ENCODE results near the gene ZNF492. TPM values are rescaled to one million over a fixed set of nuclear protein-coding genes. Genes with fewer than 3 reads are reported as not detected.

Gene ZNF492
- total and polyA plus RNA-seq, 9 of the 15 experiments (the other 6 are each of a cell fraction or from before 2014, with no cell fraction given), result 0.01 to 0.22 (median 0.08) TPM; not detected in 1

- Histone ChIP-seq H3K9me3 (replicated peaks; ENCODE audit: control insufficient read depth, insufficient read depth, low read depth, low read length) (peaks cover 1% of the 10 kb centered on the region; the same call in 1 of the 2 replicates), H3K4me2 (ENCODE audit: insufficient read depth, low read length) (no peak overlapping the region), H3K9ac (ENCODE audit: insufficient read depth in 1 of 2, low read depth in 2 of 2, low read length in 2 of 2) (no peak overlapping the region), H3K36me3 (ENCODE audit: control insufficient read depth, insufficient read depth, low read length) (no peaks in the 10 kb centered on the region), H3K79me2 (ENCODE audit: control insufficient read depth, insufficient read depth, low read length) (no peaks in the 10 kb centered on the region), H3K4me1 (replicated peaks in 1 of 2; ENCODE audit: control insufficient read depth in 2 of 2, insufficient read depth in 2 of 2, low read length in 2 of 2) (no peaks in the 10 kb centered on the region), H4K20me1 (replicated peaks; ENCODE audit: control insufficient read depth, insufficient read depth, low read length) (no peaks in the 10 kb centered on the region), H3K27me3 (ENCODE audit: control insufficient read depth in 2 of 2, insufficient read depth in 2 of 2, low read length in 2 of 2) (no peaks in the 10 kb centered on the region), H3K4me3 (no peak overlapping the region), H2AFZ (ENCODE audit: low read depth, low read length) (no peak overlapping the region), H3K9me1 (ENCODE audit: control insufficient read depth, insufficient read depth, low read length) (no peaks in the 10 kb centered on the region), H3K27ac (ENCODE audit: extremely low read depth, low read depth, low read length) (no peak overlapping the region)
- TF ChIP-seq ZNF224 (CRISPR knock-in tag; IDR thresholded peaks at IDR 0.05) (no peak), ZNF644 (tag; IDR thresholded peaks at IDR 0.05; ENCODE audit: low read depth) (no peak), ID3 (CRISPR knock-in tag; IDR thresholded peaks at IDR 0.05) (no peak), ID3 (tag; IDR thresholded peaks at IDR 0.05) (no peak), CHD2 (IDR thresholded peaks at IDR 0.05; ENCODE audit: low read depth, low read length) (no peak)
- TF ChIP-seq, protein P1, sequence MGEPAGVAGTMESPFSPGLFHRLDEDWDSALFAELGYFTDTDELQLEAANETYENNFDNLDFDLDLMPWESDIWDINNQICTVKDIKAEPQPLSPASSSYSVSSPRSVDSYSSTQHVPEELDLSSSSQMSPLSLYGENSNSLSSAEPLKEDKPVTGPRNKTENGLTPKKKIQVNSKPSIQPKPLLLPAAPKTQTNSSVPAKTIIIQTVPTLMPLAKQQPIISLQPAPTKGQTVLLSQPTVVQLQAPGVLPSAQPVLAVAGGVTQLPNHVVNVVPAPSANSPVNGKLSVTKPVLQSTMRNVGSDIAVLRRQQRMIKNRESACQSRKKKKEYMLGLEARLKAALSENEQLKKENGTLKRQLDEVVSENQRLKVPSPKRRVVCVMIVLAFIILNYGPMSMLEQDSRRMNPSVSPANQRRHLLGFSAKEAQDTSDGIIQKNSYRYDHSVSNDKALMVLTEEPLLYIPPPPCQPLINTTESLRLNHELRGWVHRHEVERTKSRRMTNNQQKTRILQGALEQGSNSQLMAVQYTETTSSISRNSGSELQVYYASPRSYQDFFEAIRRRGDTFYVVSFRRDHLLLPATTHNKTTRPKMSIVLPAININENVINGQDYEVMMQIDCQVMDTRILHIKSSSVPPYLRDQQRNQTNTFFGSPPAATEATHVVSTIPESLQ (CRISPR knock-in tag; IDR thresholded peaks at IDR 0.05), result no peak
- FAIRE-seq (no peak), ATAC-seq (no peak), DNase-seq (ENCODE audit: extremely low read depth in 1 of 4, low spot score in 3 of 4) (no peak)
- intact Hi-C loops (cut with micrococcal nuclease) (no loop called here), in situ Hi-C loops (cut with MboI) (no loop called here)
- WGBS (ENCODE audit: insufficient coverage, low coverage, missing lambda C conversion rate), result 0% methylated on average over 16 of the region's 19 CpGs
- POLR2A ChIA-PET, result no interaction called here
- BruUV-seq (replicated peaks), result no TSS peak
- CTCF ChIA-PET (ENCODE audit: low intra/inter-chr PET ratio), result no interaction called here
Observed at GRCh38 chr19:22602631-22603272, 31.4 kb upstream of the ZNF492 start.

Data from K562 (cell line).